Kidney tubule cell (primary cell): ENCODE results near the gene MRPL47.
A peak's percentile ranks its signal among the peaks of the same experiment; 100 is the strongest.

Experiments used
- DNase-seq: peaks from one replicate; pipeline ENCODE4 v3.0.0-alpha.2; 2018; ENCODE audit warnings: low spot score

The MRPL47 gene

GRCh38 chr3:179590669-179591068 lies 13.8 kb downstream of the MRPL47 start:
- DNase-seq, result no peak

- peak; percentile 33 for DNase-seq
Measured at GRCh38 chr3:179589143-179589542, 15.3 kb downstream of the MRPL47 start.

GRCh38 chr3:179580992-179581391 lies 23.4 kb downstream of the MRPL47 start:
- no peak for DNase-seq

- DNase-seq, result peak; percentile 10
Measured at GRCh38 chr3:179565496-179565895, 38.9 kb downstream of the MRPL47 start.

GRCh38 chr3:179563271-179563783 lies 41.1 kb downstream of the MRPL47 start:
- peak; percentile 83 for DNase-seq

- peak; percentile 100 for DNase-seq
Measured at GRCh38 chr3:179562591-179563270, 41.7 kb downstream of the MRPL47 start, which contains the start of gene ACTL6A. ACTL6A (plus strand) TSS chr3:179562926; CDS start chr3:179563093, 167 bp downstream.

GRCh38 chr3:179560791-179561190 lies 43.6 kb downstream of the MRPL47 start:
- DNase-seq, result peak; percentile 63

- DNase-seq, result peak; percentile 70
Measured at GRCh38 chr3:179558742-179559364, 45.6 kb downstream of the MRPL47 start.

- DNase-seq, result no peak
Measured at GRCh38 chr3:179551349-179552105, 52.9 kb downstream of the MRPL47 start.

GRCh38 chr3:179546814-179547241 lies 57.6 kb downstream of the MRPL47 start:
- DNase-seq, result peak; percentile 10

GRCh38 chr3:179544981-179545645 lies 59.3 kb downstream of the MRPL47 start:
- DNase-seq, result peak; percentile 75

- DNase-seq, result no peak
Measured at GRCh38 chr3:179542375-179542774, 62.1 kb downstream of the MRPL47 start.

GRCh38 chr3:179541596-179541995 lies 62.8 kb downstream of the MRPL47 start:
- no peak for DNase-seq

GRCh38 chr3:179541094-179541493 lies 63.3 kb downstream of the MRPL47 start:
- DNase-seq, result no peak
